ENCODE data around the gene ZNF391. TPM values are rescaled to one million over a fixed set of nuclear protein-coding genes. Genes with fewer than 3 reads are reported as not detected.

The ZNF391 gene
- total and polyA plus RNA-seq, 5 donors from 2014 or later = 1.0 to 1.7 (median 1.5) TPM; not detected in 1

GRCh38 chr6:27400877-27401642, 12.5 kb downstream of the ZNF391 start:
- H3K9me3 ChIP-seq (ENCODE audit: control insufficient read depth in 2 of 2, low read length in 2 of 2) = peaks cover 38 to 46% of the 10 kb centered on the region in 2 experiments
- Mint-ChIP-seq H3K4me3 (no peak overlapping the region), H3K27ac (no peak overlapping the region), H3K27me3 (peaks cover 12% of the 10 kb centered on the region), H3K4me1 (peaks cover 0 to 4% (median 0%) of the 10 kb centered on the region in 4 donors), H3K36me3 (peaks cover 27% of the 10 kb centered on the region), H3K9me3 (peaks cover 9 to 54% (median 24%) of the 10 kb centered on the region in 7 donors)
- H3K27me3 ChIP-seq (ENCODE audit: control insufficient read depth, insufficient read depth, low read length) = no peaks in the 10 kb centered on the region
- no peak overlapping the region for H3K27ac ChIP-seq (ENCODE audit: insufficient read depth, low read length, poor library complexity, severe bottlenecking)
- ATAC-seq (ENCODE audit: low read depth in 2 of 2) = no peak
- H3K36me3 ChIP-seq (ENCODE audit: control insufficient read depth, insufficient read depth, low read length) = no peaks in the 10 kb centered on the region
- no peak for DNase-seq
- H3K4me3 ChIP-seq (ENCODE audit: low read depth, low read length) = no peak overlapping the region
- no peaks in the 10 kb centered on the region for H3K4me1 ChIP-seq (ENCODE audit: control insufficient read depth, insufficient read depth, low read length, poor library complexity, severe bottlenecking)

GRCh38 chr6:27406085-27406484, 17.5 kb downstream of the ZNF391 start:
- DNase-seq (no peak), ATAC-seq (ENCODE audit: low read depth in 2 of 2) (no peak)
- Histone ChIP-seq H3K27me3 (ENCODE audit: control insufficient read depth, insufficient read depth, low read length) (no peaks in the 10 kb centered on the region), H3K27ac (ENCODE audit: insufficient read depth, low read length, poor library complexity, severe bottlenecking) (no peak overlapping the region), H3K9me3 (ENCODE audit: control insufficient read depth in 2 of 2, low read length in 2 of 2) (peaks cover 21 to 28% of the 10 kb centered on the region in 2 experiments), H3K36me3 (ENCODE audit: control insufficient read depth, insufficient read depth, low read length) (no peaks in the 10 kb centered on the region), H3K4me1 (ENCODE audit: control insufficient read depth, insufficient read depth, low read length, poor library complexity, severe bottlenecking) (no peaks in the 10 kb centered on the region), H3K4me3 (ENCODE audit: low read depth, low read length) (no peak overlapping the region)
- Mint-ChIP-seq H3K27ac (no peak overlapping the region), H3K27me3 (peaks cover 8% of the 10 kb centered on the region), H3K9me3 (peaks cover 2 to 27% (median 13%) of the 10 kb centered on the region in 7 donors), H3K4me1 (peaks cover 0 to 4% (median 0%) of the 10 kb centered on the region in 4 donors), H3K36me3 (peaks cover 9% of the 10 kb centered on the region), H3K4me3 (no peak overlapping the region)

GRCh38 chr6:27407153-27407814, 18.7 kb downstream of the ZNF391 start:
- no peak overlapping the region for H3K27ac Mint-ChIP-seq
- no peaks in the 10 kb centered on the region for H3K36me3 ChIP-seq (ENCODE audit: control insufficient read depth, insufficient read depth, low read length)

GRCh38 chr6:27414300-27414699, 25.7 kb downstream of the ZNF391 start:
- Mint-ChIP-seq H3K9me3 (peaks cover 0 to 6% (median 1%) of the 10 kb centered on the region in 7 donors), H3K36me3 (no peaks in the 10 kb centered on the region), H3K4me1 (no peaks in the 10 kb centered on the region), H3K27ac (no peak overlapping the region), H3K4me3 (no peak overlapping the region), H3K27me3 (peaks cover 14% of the 10 kb centered on the region)
- Histone ChIP-seq H3K4me3 (ENCODE audit: low read depth, low read length) (no peak overlapping the region), H3K4me1 (ENCODE audit: control insufficient read depth, insufficient read depth, low read length, poor library complexity, severe bottlenecking) (no peaks in the 10 kb centered on the region), H3K27me3 (ENCODE audit: control insufficient read depth, insufficient read depth, low read length) (no peaks in the 10 kb centered on the region), H3K36me3 (ENCODE audit: control insufficient read depth, insufficient read depth, low read length) (no peaks in the 10 kb centered on the region), H3K9me3 (ENCODE audit: control insufficient read depth in 2 of 2, low read length in 2 of 2) (no peaks in the 10 kb centered on the region), H3K27ac (ENCODE audit: insufficient read depth, low read length, poor library complexity, severe bottlenecking) (no peak overlapping the region)
- DNase-seq = no peak
- no peak for ATAC-seq (ENCODE audit: low read depth in 2 of 2)

More at GRCh38 chr6:27407153-27407814, 18.7 kb downstream of the ZNF391 start:
- peaks cover 8% of the 10 kb centered on the region for H3K27me3 Mint-ChIP-seq
- DNase-seq = no peak
- H3K9me3 Mint-ChIP-seq = peaks cover 2 to 18% (median 11%) of the 10 kb centered on the region in 7 donors
- H3K4me1 ChIP-seq (ENCODE audit: control insufficient read depth, insufficient read depth, low read length, poor library complexity, severe bottlenecking) = no peaks in the 10 kb centered on the region
- peaks cover 9 to 18% of the 10 kb centered on the region in 2 experiments for H3K9me3 ChIP-seq (ENCODE audit: control insufficient read depth in 2 of 2, low read length in 2 of 2)
- peaks cover 0 to 4% (median 0%) of the 10 kb centered on the region in 4 donors for H3K4me1 Mint-ChIP-seq
- ATAC-seq (ENCODE audit: low read depth in 2 of 2) = no peak
- no peak overlapping the region for H3K4me3 ChIP-seq (ENCODE audit: low read depth, low read length)
- H3K4me3 Mint-ChIP-seq = no peak overlapping the region
- H3K27ac ChIP-seq (ENCODE audit: insufficient read depth, low read length, poor library complexity, severe bottlenecking) = no peak overlapping the region
- no peaks in the 10 kb centered on the region for H3K27me3 ChIP-seq (ENCODE audit: control insufficient read depth, insufficient read depth, low read length)
- peaks cover 8% of the 10 kb centered on the region for H3K36me3 Mint-ChIP-seq

GRCh38 chr6:27414996-27415395, 26.4 kb downstream of the ZNF391 start:
- no peaks in the 10 kb centered on the region for H3K9me3 ChIP-seq (ENCODE audit: control insufficient read depth in 2 of 2, low read length in 2 of 2)
- no peak for DNase-seq
- H3K27me3 ChIP-seq (ENCODE audit: control insufficient read depth, insufficient read depth, low read length) = no peaks in the 10 kb centered on the region
- Mint-ChIP-seq H3K4me3 (no peak overlapping the region), H3K36me3 (no peaks in the 10 kb centered on the region), H3K9me3 (peaks cover 0 to 6% (median 1%) of the 10 kb centered on the region in 7 donors), H3K4me1 (no peaks in the 10 kb centered on the region), H3K27ac (no peak overlapping the region), H3K27me3 (peaks cover 19% of the 10 kb centered on the region)
- no peaks in the 10 kb centered on the region for H3K36me3 ChIP-seq (ENCODE audit: control insufficient read depth, insufficient read depth, low read length)
- H3K27ac ChIP-seq (ENCODE audit: insufficient read depth, low read length, poor library complexity, severe bottlenecking) = no peak overlapping the region
- no peak for ATAC-seq (ENCODE audit: low read depth in 2 of 2)
- H3K4me3 ChIP-seq (ENCODE audit: low read depth, low read length) = no peak overlapping the region
- H3K4me1 ChIP-seq (ENCODE audit: control insufficient read depth, insufficient read depth, low read length, poor library complexity, severe bottlenecking) = no peaks in the 10 kb centered on the region

- ATAC-seq (ENCODE audit: low read depth in 2 of 2) (no peak), DNase-seq (no peak)
- H3K9me3 Mint-ChIP-seq = peaks cover 0 to 6% (median 3%) of the 10 kb centered on the region in 7 donors
- H3K27ac Mint-ChIP-seq = no peak overlapping the region
- Histone ChIP-seq H3K4me3 (ENCODE audit: low read depth, low read length) (no peak overlapping the region), H3K27me3 (ENCODE audit: control insufficient read depth, insufficient read depth, low read length) (peaks cover 2% of the 10 kb centered on the region), H3K36me3 (ENCODE audit: control insufficient read depth, insufficient read depth, low read length) (no peaks in the 10 kb centered on the region), H3K27ac (ENCODE audit: insufficient read depth, low read length, poor library complexity, severe bottlenecking) (no peak overlapping the region), H3K4me1 (ENCODE audit: control insufficient read depth, insufficient read depth, low read length, poor library complexity, severe bottlenecking) (no peaks in the 10 kb centered on the region), H3K9me3 (ENCODE audit: control insufficient read depth in 2 of 2, low read length in 2 of 2) (no peaks in the 10 kb centered on the region)
- H3K4me3 Mint-ChIP-seq = no peak overlapping the region
- H3K27me3 Mint-ChIP-seq = peaks cover 19% of the 10 kb centered on the region
- H3K36me3 Mint-ChIP-seq = no peaks in the 10 kb centered on the region
- H3K4me1 Mint-ChIP-seq = no peaks in the 10 kb centered on the region
Observed at GRCh38 chr6:27415898-27416297, 27.3 kb downstream of the ZNF391 start.

- H3K27ac Mint-ChIP-seq = no peak overlapping the region
Observed at GRCh38 chr6:27419363-27419762, 30.8 kb downstream of the ZNF391 start.

More at GRCh38 chr6:27419363-27419762, 30.8 kb downstream of the ZNF391 start:
- Histone ChIP-seq H3K4me1 (ENCODE audit: control insufficient read depth, insufficient read depth, low read length, poor library complexity, severe bottlenecking) (no peaks in the 10 kb centered on the region), H3K36me3 (ENCODE audit: control insufficient read depth, insufficient read depth, low read length) (no peaks in the 10 kb centered on the region), H3K4me3 (ENCODE audit: low read depth, low read length) (no peak overlapping the region), H3K27ac (ENCODE audit: insufficient read depth, low read length, poor library complexity, severe bottlenecking) (no peak overlapping the region), H3K27me3 (ENCODE audit: control insufficient read depth, insufficient read depth, low read length) (peaks cover 2% of the 10 kb centered on the region), H3K9me3 (ENCODE audit: control insufficient read depth in 2 of 2, low read length in 2 of 2) (no peaks in the 10 kb centered on the region)
- no peaks in the 10 kb centered on the region for H3K36me3 Mint-ChIP-seq
- peaks cover 27% of the 10 kb centered on the region for H3K27me3 Mint-ChIP-seq
- DNase-seq (no peak), ATAC-seq (ENCODE audit: low read depth in 2 of 2) (no peak)
- peaks cover 0 to 5% (median 3%) of the 10 kb centered on the region in 7 donors for H3K9me3 Mint-ChIP-seq
- no peak overlapping the region for H3K4me3 Mint-ChIP-seq
- H3K4me1 Mint-ChIP-seq = no peaks in the 10 kb centered on the region

Measured in CD4-positive, CD25-positive, alpha-beta regulatory T cell (primary cell).